T-helper 2 cell (primary cell): ENCODE results near the gene OBP2A.
"Not testable (repeated sequence)": the region's sequence is repeated elsewhere in the genome, so short reads cannot be mapped to it uniquely, and the experiment has no call there.

Experiments
- DNase-seq, 5 experiments: peaks; one replicate each; pipeline versions ENCODE4 v3.0.0 to v3.0.0-alpha.2; 2012 to 2022
- total RNA-seq, 2 donors: gene quantifications; one replicate each; lab custom pipeline; 2026; lab: John Stamatoyannopoulos, UW

OBP2A gene
- 0 reads per million in 2 donors for total RNA-seq

GRCh38 chr9:135545646-135546176 lies at the start of gene OBP2A:
TSS of gene OBP2A (plus strand) at chr9:135546126. CDS start at chr9:135546181, 55 bp downstream.
- not testable (repeated sequence) for DNase-seq

GRCh38 chr9:135498381-135499126 lies 47.4 kb upstream of the OBP2A start:
- DNase-seq, result no peak

GRCh38 chr9:135499326-135500070 lies 46.4 kb upstream of the OBP2A start:
- peak; percentile 79 to 89 (median 84) for DNase-seq

GRCh38 chr9:135500071-135500524 lies 45.8 kb upstream of the OBP2A start:
- no peak for DNase-seq

GRCh38 chr9:135500525-135501260 lies 45.2 kb upstream of the OBP2A start, which contains the start of gene MRPS2:
TSS of gene MRPS2 (plus strand) at chr9:135500682. CDS start at chr9:135500711, 29 bp downstream.
- DNase-seq, result peak; percentile 66 to 90 (median 76)

- DNase-seq, result peak in 1 of 5 experiments; percentile 81
Observed at GRCh38 chr9:135501261-135502167, 44.4 kb upstream of the OBP2A start.

GRCh38 chr9:135502168-135502872 lies 43.6 kb upstream of the OBP2A start:
- DNase-seq, result no peak

- no peak for DNase-seq
Observed at GRCh38 chr9:135502873-135503321, 43.0 kb upstream of the OBP2A start.

GRCh38 chr9:135503371-135504261 lies 42.3 kb upstream of the OBP2A start:
- DNase-seq, result no peak

- DNase-seq, result peak in 3 of 5 experiments; percentile 32 to 66 (median 40)
Observed at GRCh38 chr9:135504262-135505243, 41.4 kb upstream of the OBP2A start.

GRCh38 chr9:135505406-135506187 lies 40.3 kb upstream of the OBP2A start:
- DNase-seq, result no peak

- DNase-seq, result no peak
Observed at GRCh38 chr9:135506327-135507103, 39.4 kb upstream of the OBP2A start.

GRCh38 chr9:135507104-135508035 lies 38.6 kb upstream of the OBP2A start:
- DNase-seq, result no peak

GRCh38 chr9:135508211-135508820 lies 37.6 kb upstream of the OBP2A start:
- no peak for DNase-seq

- DNase-seq, result no peak
Observed at GRCh38 chr9:135509458-135509857, 36.5 kb upstream of the OBP2A start.
